Suppressor macrophage (primary cell): ENCODE data around the gene CASKIN1.
"Not testable (repeated sequence)": the region's sequence is repeated elsewhere in the genome, so short reads cannot be mapped to it uniquely, and the experiment has no call there.

Source experiments
- DNase-seq, 4 experiments: peaks; one replicate each; pipeline ENCODE4 v3.0.0-alpha.2; 2020 to 2022

Gene CASKIN1

DNA sequence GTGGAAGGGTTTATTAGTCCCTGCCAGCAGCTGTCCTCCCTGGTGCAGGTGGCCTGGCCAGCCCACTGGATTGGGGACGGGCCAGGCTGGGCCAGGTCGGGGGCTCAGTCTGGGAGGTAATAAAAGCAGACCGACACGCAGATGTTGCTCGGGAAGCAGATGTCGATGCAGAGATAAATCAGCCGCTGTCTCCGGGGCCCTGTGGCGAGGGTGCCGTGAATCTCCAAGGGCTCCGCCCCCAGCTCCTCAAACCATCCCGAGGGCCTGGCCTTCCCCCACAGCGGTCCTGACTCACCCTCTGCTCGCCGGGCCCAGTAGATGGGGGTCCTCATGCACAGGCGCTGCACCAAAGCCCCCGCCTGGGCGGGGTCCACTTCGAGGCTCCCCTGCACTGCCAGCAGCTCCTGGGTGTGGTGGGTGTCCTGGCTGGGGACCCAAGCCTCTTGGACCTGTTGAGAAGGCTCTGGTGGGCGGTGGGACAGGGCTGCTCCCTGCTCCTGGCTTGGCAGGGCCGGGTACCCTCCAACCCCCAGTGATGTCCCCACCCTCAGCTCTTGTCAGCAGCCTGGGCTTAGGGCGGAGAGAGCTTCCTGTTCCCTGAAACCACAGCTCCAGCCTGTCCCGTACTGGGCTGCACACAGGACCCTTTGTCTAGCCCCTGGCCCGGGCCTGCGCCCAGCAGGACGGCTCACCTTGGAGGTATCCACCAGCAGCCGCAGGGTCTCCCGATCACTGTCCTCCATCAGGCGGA lies 13.0 kb upstream of the CASKIN1 start:
- no peak for DNase-seq

DNA sequence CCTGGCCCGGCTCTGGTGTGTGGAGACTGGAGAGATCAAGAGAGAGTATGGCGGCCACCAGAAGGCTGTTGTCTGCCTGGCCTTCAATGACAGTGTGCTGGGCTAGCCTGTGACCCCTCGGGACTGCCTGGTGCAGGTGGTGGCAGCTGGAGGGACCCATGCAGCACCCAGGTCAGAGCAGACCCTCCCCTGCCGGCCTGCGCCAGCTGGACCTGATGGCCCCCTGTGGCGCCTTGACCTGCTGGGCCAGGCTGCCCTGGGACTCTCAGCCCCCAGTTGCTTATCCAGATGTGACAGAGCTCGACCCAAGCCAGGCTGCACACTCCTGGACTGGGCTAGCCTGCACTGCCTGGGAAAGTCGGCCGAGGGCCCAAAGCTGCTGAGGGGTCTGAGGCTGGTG lies 12.4 kb upstream of the CASKIN1 start:
- DNase-seq: no peak

DNA sequence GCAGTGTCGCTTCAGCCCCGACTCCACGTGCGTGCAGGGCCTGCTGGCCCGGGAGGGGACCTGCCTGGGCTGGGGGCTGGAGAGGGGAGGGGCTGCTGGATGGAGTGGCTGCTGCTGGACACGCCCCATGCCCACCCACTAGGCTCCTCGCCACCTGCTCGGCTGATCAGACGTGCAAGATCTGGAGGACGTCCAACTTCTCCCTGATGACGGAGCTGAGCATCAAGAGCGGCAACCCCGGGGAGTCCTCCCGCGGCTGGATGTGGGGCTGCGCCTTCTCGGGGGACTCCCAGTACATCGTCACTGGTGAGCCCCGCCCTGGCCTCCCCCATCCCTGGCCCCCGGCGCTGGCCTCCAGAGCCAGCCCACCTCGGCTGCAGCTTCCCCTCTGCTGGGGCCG lies 11.9 kb upstream of the CASKIN1 start:
- DNase-seq: no peak

GRCh38 chr16:2207872-2208271 lies 11.5 kb upstream of the CASKIN1 start:
- no peak for DNase-seq

GRCh38 chr16:2206780-2207433 lies 10.5 kb upstream of the CASKIN1 start:
- peak; percentile 30 to 66 (median 62) for DNase-seq

DNA sequence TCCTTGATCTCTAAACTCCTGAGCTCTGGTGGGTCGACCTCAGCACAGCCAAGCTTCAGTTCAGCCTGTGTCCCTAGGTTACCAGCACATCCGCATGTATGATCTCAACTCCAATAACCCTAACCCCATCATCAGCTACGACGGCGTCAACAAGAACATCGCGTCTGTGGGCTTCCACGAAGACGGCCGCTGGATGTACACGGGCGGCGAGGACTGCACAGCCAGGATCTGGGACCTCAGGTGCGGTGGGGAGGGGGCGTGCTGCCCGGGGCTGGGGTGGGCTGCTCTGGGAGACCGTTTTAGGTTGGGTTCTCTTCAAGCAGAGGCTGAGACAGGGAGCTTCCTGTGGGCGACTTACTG lies 10.0 kb upstream of the CASKIN1 start:
- no peak for DNase-seq

DNA sequence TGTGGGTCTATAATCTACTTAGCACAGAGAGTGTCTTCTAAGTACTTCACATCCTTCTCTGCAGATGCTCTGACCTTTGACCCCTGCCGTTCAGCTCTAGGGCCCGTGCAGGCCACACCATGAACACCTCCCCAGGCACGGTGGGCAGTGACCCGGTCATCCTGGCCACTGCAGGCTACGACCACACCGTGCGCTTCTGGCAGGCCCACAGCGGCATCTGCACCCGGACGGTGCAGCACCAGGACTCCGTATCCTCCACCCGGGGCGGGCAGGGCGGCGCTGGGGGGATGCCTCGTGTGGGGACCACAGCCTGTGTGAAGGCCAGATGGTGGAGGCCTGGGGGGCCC lies 9.5 kb upstream of the CASKIN1 start:
- no peak for DNase-seq

GRCh38 chr16:2205104-2205966 lies 8.9 kb upstream of the CASKIN1 start, which contains the start of gene MLST8:
Gene MLST8, plus strand, starts transcription at chr16:2205454. Its CDS starts 632 bp downstream, at chr16:2206086.
- peak; percentile 88 to 97 (median 93) for DNase-seq

DNA sequence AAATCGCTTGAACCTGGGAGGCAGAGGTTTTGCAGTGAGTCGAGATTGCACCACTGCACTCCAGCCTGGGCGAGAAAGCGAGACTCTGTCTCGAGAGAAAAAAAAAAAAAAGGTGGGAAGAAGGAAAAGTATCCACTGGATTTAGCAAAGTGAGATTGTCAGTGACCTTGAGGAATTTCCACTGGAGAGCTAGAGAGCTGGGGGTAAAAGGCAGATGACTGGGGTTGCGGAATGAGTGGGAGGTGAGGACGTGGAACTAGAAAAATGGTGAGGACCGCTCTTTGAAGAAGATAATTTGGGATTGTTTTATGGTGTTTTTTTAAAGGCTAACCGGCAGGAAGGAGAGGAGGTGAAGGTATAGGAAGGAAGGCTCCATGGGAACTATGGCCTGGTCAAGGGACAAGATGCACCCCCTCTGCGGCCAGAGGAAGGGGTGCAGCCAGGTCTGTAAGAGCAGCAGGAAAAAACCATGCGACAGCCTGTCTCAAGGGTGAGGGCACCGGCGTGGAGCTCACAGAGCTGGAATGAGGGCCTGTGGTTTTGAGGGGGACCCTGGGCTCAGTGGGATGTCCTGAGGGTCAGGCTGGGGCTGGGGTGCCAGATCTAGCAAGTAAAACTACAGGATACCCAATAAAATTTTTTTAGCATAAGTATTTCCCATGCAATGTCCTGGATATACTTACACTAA lies 8.2 kb upstream of the CASKIN1 start:
- DNase-seq: no peak

DNA sequence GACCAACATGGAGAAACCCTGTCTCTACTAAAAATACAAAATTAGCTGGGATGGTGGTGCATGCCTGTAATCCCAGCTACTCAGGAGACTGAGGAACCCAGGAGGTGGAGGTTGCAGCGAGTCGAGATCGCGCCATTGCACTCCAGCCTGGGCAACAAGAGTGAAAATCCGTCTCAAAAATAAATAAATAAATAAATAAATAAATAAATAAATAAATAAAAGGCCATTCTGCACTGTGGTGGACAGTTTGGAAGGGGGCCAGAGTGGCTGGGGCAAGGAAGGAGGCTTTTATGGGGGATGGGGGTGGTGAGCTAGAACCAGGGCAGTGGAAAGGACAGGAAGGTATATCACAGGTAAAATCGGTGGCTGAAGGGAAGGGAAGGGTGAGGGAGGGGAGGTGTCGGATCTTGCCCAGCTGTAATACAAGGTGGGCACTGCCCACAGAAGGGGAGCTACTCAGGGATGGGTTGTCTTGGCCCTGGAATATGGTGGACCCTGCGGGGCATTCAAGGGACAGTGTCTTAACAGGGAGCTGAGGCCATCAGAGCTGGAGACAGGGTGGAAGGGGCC lies 6.8 kb upstream of the CASKIN1 start:
- DNase-seq: not testable (repeated sequence)

DNA sequence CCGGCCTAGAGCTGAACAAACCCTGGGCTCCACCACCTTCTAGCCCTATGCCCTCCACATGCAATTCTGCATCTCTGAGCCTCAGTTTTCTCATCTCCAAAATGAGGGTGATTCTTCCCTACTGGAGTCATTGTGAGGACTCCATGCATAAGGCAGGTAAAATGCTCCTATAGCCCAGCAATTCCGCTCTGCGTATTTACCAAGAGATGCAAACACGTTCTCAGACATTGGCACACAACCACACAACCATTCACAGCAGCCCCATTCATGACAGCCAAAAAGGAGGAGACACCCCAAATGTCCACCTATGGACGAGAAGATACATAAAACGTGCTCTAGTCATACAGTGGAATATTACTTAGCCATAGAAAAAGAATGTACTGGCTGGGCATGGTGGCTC lies 3.9 kb upstream of the CASKIN1 start:
- DNase-seq: no peak

DNA sequence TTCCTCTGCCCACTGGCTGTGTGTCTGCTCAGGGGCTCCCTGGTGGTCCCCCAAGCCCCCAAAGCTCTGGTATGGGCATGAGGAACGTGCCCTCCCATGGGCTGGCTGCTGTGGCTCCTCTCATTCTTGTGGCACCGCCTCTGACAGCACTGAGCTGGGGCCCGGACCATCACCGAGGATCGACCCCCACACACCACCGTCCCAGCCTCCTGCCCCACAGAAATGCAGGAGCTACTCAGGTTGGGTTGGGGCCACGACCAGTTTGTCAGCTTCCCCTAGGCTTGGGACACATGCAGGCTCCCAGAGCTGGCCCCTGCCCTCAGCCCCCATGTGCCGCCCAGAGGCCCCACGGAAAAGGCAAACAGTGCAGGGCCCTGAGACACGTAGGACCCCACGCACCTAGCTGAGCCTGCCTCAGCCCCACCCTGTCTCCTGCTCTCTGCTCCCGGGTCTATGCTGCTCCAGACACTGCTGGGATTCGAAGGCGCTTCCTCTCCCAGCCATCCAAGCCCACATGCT lies 3.3 kb upstream of the CASKIN1 start:
- DNase-seq: no peak

DNA sequence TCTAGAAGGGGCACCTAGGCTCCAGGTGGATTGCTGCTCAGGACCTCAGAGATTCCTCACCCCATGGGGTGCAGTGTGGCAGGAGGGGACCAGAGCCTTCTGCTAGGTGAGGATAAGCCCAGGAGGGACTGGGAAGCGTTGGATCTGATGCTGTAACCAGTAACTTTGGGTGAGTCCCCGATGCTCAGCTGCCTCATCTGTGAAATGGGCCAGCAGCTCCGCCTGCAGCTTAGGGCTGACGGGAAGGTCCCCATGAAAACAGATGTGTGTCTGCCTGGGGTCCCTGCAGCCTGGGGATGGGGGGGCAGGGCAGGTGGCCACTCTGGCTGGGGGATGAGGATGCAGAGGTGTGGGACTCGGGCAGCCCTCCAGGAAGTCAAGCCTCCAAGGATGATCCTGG lies 2.7 kb upstream of the CASKIN1 start:
- DNase-seq: no peak

GRCh38 chr16:2198283-2198682 lies 1.9 kb upstream of the CASKIN1 start:
- no peak for DNase-seq

DNA sequence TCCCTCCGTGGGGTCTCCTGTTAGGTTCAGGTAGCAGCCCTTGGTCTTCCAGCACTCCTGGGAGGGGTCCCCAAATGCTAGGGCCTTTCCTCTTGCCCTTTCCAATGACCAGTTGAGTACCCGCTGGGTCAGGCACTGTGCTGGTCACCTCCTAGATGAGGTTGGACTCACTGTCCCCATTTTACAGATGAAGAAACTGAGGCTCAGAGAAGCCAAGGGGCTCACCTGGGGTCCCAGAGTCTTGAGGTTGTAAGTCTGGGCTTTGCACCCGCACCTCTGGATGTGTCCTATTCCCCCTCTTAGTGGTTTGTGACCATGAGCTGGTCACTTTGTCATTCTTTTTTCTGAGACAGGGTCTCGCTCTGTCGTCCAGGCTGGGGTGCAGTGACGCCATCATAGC lies 1.4 kb upstream of the CASKIN1 start:
- no peak for DNase-seq

DNA sequence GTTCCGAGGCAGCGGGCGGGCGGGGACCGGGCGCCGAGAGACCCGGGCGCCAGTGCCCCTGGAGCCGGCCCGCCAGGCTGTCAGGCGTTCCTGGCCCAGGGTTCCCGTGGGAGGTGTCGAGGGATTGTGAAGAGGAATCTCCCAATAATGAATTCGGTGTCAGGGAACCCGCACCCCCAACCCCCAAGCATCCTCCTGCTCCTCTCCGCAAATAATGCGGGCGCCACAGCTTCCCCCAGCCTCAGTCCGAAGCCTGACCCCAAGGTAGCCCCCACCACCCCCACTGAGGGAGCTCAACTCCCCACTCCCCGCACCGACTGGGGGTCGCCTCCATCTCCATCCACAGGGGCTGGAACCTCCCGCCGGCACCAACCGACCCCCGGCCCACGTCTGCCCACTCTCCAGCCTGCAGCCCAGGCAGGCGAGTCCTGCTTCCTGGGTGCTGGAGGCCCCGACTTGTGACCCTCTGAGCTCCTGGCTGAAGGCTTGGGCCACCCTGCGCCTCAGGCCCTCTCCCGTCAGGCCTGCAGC lies 641 bp upstream of the CASKIN1 start:
- DNase-seq: no peak

GRCh38 chr16:2195322-2196161 lies 863 bp downstream of the CASKIN1 start:
- no peak for DNase-seq

DNA sequence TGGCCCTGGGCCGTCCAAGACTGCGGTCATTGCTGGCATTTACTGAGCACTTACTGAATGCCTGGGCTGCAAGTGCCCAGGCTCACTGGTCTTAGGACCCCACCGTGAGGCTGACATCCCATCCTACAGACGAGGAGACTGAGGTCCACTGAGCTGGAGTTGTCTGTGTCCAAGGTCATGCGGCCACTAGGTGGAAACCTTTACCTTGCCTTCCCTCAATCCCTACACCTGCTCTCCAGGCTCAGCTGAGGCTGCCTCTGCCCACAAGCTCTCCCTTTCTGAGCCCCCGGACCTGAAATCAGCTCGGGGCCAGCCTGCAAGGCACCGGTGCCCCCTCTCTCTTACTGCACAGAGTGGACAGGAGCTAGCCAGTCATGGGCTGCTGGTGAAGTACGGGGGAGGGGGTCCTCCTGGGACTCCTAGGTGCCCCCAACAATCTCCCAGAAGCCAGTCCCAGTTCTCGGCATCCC lies 1.5 kb downstream of the CASKIN1 start:
- DNase-seq: peak; percentile 21 to 63 (median 42)

DNA sequence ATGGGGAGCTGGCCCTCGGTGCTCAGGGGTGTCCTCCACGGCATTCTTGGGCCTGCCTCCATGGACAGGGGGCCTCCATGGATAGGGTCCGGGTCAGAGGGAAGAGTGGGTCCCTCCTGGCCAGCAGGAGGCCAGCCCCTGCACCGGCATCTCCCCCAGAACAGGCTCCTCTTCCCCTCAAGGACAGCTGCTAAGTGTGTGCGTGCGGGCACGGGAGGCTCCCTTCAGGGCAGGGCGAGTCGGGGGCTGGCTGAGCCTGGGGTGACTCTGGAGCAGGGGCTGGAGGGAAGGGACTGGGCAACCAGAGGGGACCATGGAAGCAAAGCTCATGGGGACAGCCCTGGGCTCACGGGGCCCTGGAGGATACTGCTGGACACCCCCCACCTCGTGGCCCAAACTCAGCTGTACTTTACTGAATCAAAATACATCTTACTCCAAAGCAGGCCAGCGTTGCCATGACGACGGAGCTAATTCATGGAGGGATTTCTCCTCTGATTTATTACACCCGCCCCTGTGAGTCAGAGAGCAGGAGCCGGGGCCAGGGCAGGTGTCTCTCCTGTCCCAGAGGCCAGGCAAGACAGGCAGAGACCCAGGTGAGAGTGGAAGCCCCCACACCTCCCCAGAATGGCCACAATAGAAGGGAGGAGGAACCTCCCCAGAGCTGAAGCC lies 2.1 kb downstream of the CASKIN1 start:
- no peak for DNase-seq

DNA sequence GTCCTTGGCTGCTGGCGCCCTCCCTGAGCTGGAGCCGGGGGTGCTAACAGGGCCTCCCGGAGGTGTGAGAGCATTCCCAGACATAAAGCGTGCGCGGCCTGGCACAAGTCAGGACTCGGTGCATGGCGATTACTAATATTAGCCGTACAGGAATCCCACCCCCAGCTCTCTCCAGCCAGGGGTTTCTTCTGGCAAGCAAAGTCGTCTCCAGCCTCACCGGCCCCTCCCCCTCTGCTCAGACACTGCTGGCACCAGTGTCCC lies 5.0 kb downstream of the CASKIN1 start:
- DNase-seq: no peak
